ENCODE results near the gene COL11A1.

COL11A1 gene

GRCh38 chr1:102919659-102920058, 188.7 kb downstream of the COL11A1 start:
- H3K36me3 ChIP-seq (replicated peaks; ENCODE audit: low read depth, low read length), result no peaks in the 10 kb centered on the region
- no peaks in the 10 kb centered on the region for H3K79me2 ChIP-seq (ENCODE audit: low read length)
- H3K4me3 ChIP-seq (ENCODE audit: low read length), result no peak overlapping the region
- H3K9ac ChIP-seq (ENCODE audit: low read length), result no peak overlapping the region
- no peak overlapping the region for H2AFZ ChIP-seq (ENCODE audit: low read depth, low read length)
- H3K27me3 ChIP-seq (ENCODE audit: low read depth, low read length), result no peaks in the 10 kb centered on the region
- H3K9me3 ChIP-seq (ENCODE audit: insufficient read depth, low read length), result no peaks in the 10 kb centered on the region
- no peaks in the 10 kb centered on the region for H4K20me1 ChIP-seq (ENCODE audit: insufficient read depth, low read length)
- H3K27ac ChIP-seq (ENCODE audit: low read length), result no peak overlapping the region
- H3K4me1 ChIP-seq (ENCODE audit: low read length), result no peaks in the 10 kb centered on the region
- TF ChIP-seq CTCF (IDR thresholded peaks at IDR 0.05; ENCODE audit: low read depth, low read length) (no peak), EZH2phosphoT487 (IDR thresholded peaks at IDR 0.05; ENCODE audit: low read depth) (no peak)
- H3K4me2 ChIP-seq (ENCODE audit: low read length), result no peak overlapping the region

- TF ChIP-seq EZH2phosphoT487 (IDR thresholded peaks at IDR 0.05; ENCODE audit: low read depth), result no peak
- no peak for TF ChIP-seq CTCF (IDR thresholded peaks at IDR 0.05; ENCODE audit: low read depth, low read length)
Observed at GRCh38 chr1:102901996-102902395, 206.3 kb downstream of the COL11A1 start.

DNA sequence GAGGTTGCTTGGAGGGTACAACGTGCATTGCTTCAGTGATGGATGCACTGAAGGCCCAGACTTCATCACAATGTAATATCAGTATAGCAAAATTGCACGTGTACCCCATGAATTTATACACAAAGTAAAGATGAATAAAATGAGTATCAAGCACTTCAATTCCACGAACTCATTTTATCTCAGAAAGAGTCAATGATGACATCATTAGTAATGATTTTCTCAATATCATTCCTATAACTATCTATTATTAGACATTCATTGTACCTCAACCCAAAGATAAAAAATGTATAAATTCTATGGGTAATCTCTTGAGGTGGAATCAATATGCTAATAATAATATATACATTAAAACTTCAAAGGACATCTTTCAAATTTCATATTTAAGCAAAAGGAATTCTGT, 208.4 kb downstream of the COL11A1 start:
- TF ChIP-seq CTCF (IDR thresholded peaks at IDR 0.05; ENCODE audit: low read depth, low read length) (no peak), EZH2phosphoT487 (IDR thresholded peaks at IDR 0.05; ENCODE audit: low read depth) (no peak)
- Histone ChIP-seq H3K36me3 (replicated peaks; ENCODE audit: low read depth, low read length) (no peaks in the 10 kb centered on the region), H3K9me3 (ENCODE audit: insufficient read depth, low read length) (no peaks in the 10 kb centered on the region), H3K9ac (ENCODE audit: low read length) (no peak overlapping the region), H3K4me3 (ENCODE audit: low read length) (no peak overlapping the region), H3K79me2 (ENCODE audit: low read length) (no peaks in the 10 kb centered on the region), H3K27ac (ENCODE audit: low read length) (no peak overlapping the region), H3K4me2 (ENCODE audit: low read length) (no peak overlapping the region), H2AFZ (ENCODE audit: low read depth, low read length) (no peak overlapping the region), H3K4me1 (ENCODE audit: low read length) (no peaks in the 10 kb centered on the region), H4K20me1 (ENCODE audit: insufficient read depth, low read length) (no peaks in the 10 kb centered on the region), H3K27me3 (ENCODE audit: low read depth, low read length) (no peaks in the 10 kb centered on the region)

More at GRCh38 chr1:102901996-102902395, 206.3 kb downstream of the COL11A1 start:
- no peak overlapping the region for H3K4me2 ChIP-seq (ENCODE audit: low read length)
- H3K36me3 ChIP-seq (replicated peaks; ENCODE audit: low read depth, low read length), result no peaks in the 10 kb centered on the region
- H3K4me3 ChIP-seq (ENCODE audit: low read length), result no peak overlapping the region
- H3K9ac ChIP-seq (ENCODE audit: low read length), result no peak overlapping the region
- H3K27me3 ChIP-seq (ENCODE audit: low read depth, low read length), result no peaks in the 10 kb centered on the region
- no peak overlapping the region for H3K27ac ChIP-seq (ENCODE audit: low read length)
- H4K20me1 ChIP-seq (ENCODE audit: insufficient read depth, low read length), result no peaks in the 10 kb centered on the region
- no peak overlapping the region for H2AFZ ChIP-seq (ENCODE audit: low read depth, low read length)
- H3K79me2 ChIP-seq (ENCODE audit: low read length), result no peaks in the 10 kb centered on the region
- H3K9me3 ChIP-seq (ENCODE audit: insufficient read depth, low read length), result no peaks in the 10 kb centered on the region
- H3K4me1 ChIP-seq (ENCODE audit: low read length), result no peaks in the 10 kb centered on the region

GRCh38 chr1:102897557-102897956, 210.8 kb downstream of the COL11A1 start:
- H2AFZ ChIP-seq (ENCODE audit: low read depth, low read length), result no peak overlapping the region
- H3K27me3 ChIP-seq (ENCODE audit: low read depth, low read length), result no peaks in the 10 kb centered on the region
- no peaks in the 10 kb centered on the region for H4K20me1 ChIP-seq (ENCODE audit: insufficient read depth, low read length)
- no peak overlapping the region for H3K4me3 ChIP-seq (ENCODE audit: low read length)
- no peak overlapping the region for H3K27ac ChIP-seq (ENCODE audit: low read length)
- H3K4me2 ChIP-seq (ENCODE audit: low read length), result no peak overlapping the region
- H3K9me3 ChIP-seq (ENCODE audit: insufficient read depth, low read length), result no peaks in the 10 kb centered on the region
- no peaks in the 10 kb centered on the region for H3K36me3 ChIP-seq (replicated peaks; ENCODE audit: low read depth, low read length)
- H3K79me2 ChIP-seq (ENCODE audit: low read length), result no peaks in the 10 kb centered on the region
- H3K4me1 ChIP-seq (ENCODE audit: low read length), result no peaks in the 10 kb centered on the region
- TF ChIP-seq CTCF (IDR thresholded peaks at IDR 0.05; ENCODE audit: low read depth, low read length) (no peak), EZH2phosphoT487 (IDR thresholded peaks at IDR 0.05; ENCODE audit: low read depth) (no peak)
- H3K9ac ChIP-seq (ENCODE audit: low read length), result no peak overlapping the region
